Sigmoid colon (tissue), 7 donors: ENCODE data around the gene HAT1. TPM values are rescaled to one million over a fixed set of nuclear protein-coding genes. Genes with fewer than 3 reads are reported as not detected.
"Not testable (repeated sequence)": the region's sequence is repeated elsewhere in the genome, so short reads cannot be mapped to it uniquely, and the experiment has no call there.

Experiments used
- DNase-seq: peaks from one replicate; pipeline ENCODE4 v3.0.0-alpha.2; 2019
- H3K27ac ChIP-seq, 4 donors: fragments of 200-600 bp; sonication (generic); one replicate each; pipeline ENCODE4 v1.5.1; 2016 to 2019; ENCODE audit warnings: mild to moderate bottlenecking in 1 of 4
- H3K27me3 ChIP-seq, 3 donors: fragments of 200-600 bp; sonication (generic); one replicate each; pipeline ENCODE4 v1.5.1; 2019; ENCODE audit warnings: mild to moderate bottlenecking in 1 of 3
- H3K36me3 ChIP-seq, 4 donors: fragments of 200-600 bp; sonication (generic); one replicate each; pipeline ENCODE4 v1.5.1; 2016 to 2019
- H3K4me1 ChIP-seq, 4 donors: fragments of 200-600 bp; sonication (generic); one replicate each; pipeline ENCODE4 v1.5.1; 2017 to 2019
- H3K4me3 ChIP-seq, 4 donors: fragments of 200-600 bp; sonication (generic); one replicate each; pipeline ENCODE4 v1.5.1; 2017 to 2019; ENCODE audit warnings: mild to moderate bottlenecking in 2 of 4, moderate library complexity in 1 of 4
- H3K9me3 ChIP-seq, 4 donors: fragments of 200-600 bp in 3 of 4; sonication (generic) in 3 of 4; one replicate each; pipeline versions ENCODE4 v1.5.1 to v1.6.1; 2013 to 2019
- EP300 ChIP-seq, 4 donors: sonication (generic); formaldehyde crosslinking; IDR thresholded peaks; one replicate each; pipeline ENCODE4 v1.6.1; 2017; ENCODE audit warnings: antibody characterized with exemption in 4 of 4
- POLR2A ChIP-seq, 2 donors: fragments of 450-650 bp; IDR thresholded peaks; one replicate each; pipeline ENCODE4 v1.6.1; 2016; ENCODE audit warnings: antibody characterized with exemption in 2 of 2, mild to moderate bottlenecking in 2 of 2, moderate library complexity in 2 of 2
- POLR2AphosphoS5 ChIP-seq, 4 donors: sonication (generic); formaldehyde crosslinking; IDR thresholded peaks; one replicate each; pipeline ENCODE4 v1.6.1; 2017; ENCODE audit warnings: antibody characterized with exemption in 4 of 4
- WGBS, 2 donors: extraction: QIAGEN DNeasy Blood & Tissue Kit; methylation state at CpG; one replicate each; pipeline ENCODE4 v1.1.7; 2013; 5-methylcytosine and 5-hydroxymethylcytosine counted together
- intact Hi-C: fragments of 100-400 bp; cut with DNase I; formaldehyde crosslinking; loops from one replicate; pipeline ENCODE4 v1.15.1; 2023
- polyA plus RNA-seq, 3 donors: library from polyadenylated mRNA; stranded (reverse); fragments of 200-250 nt; gene quantifications; one replicate each; pipeline ENCODE4 v1.2.3, GENCODE V29; 2013
- total RNA-seq, 4 donors: library from RNA; depleted of rRNA; stranded (reverse); fragments of >200 nt; gene quantifications; one replicate each; pipeline ENCODE4 v1.1.0, GENCODE V29; 2016
- TF ChIP-seq, protein P1 (sequence below), 4 experiments: fragments of 450-650 bp in 3 of 4; fragments of 200-600 bp in 1 of 4; IDR thresholded peaks; one replicate each; pipeline ENCODE4 v1.5.1; 2016 to 2019; ENCODE audit warnings: antibody characterized with exemption in 4 of 4, mild to moderate bottlenecking in 3 of 4, moderate library complexity in 2 of 4
- donor health status: healthy with polysubstance abuse.
- donor health status: Bipolar disorder and iron deficiency.
- donor health status: healthy.

The HAT1 gene
- total and polyA plus RNA-seq, 7 donors, result 25.5 to 41.0 (median 34.0) TPM

DNA sequence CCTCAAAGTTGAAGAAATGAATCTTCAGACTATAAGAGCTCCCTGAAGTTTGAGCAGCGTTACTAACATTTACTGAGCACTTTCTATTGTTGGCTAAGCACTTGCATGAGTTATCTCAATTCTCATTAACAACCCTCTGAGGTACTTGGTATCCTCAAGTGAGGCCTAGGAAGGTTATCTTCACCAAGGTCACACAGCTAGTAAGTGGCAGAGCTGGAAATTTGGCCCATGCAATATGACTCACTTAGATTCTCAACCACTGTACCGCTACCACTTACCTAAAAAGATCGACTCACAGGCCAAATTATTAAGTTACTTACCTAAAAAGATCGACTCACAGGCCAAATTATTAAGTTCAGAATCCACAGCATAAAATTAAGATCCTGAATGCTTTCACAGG is 68.8 kb downstream of the HAT1 start:
- no peaks in the 10 kb centered on the region for H3K4me1 ChIP-seq
- WGBS, 2 donors, result 91 to 94% methylated on average over 4 of the region's 4 CpGs
- intact Hi-C loops, result no loop called here

DNA sequence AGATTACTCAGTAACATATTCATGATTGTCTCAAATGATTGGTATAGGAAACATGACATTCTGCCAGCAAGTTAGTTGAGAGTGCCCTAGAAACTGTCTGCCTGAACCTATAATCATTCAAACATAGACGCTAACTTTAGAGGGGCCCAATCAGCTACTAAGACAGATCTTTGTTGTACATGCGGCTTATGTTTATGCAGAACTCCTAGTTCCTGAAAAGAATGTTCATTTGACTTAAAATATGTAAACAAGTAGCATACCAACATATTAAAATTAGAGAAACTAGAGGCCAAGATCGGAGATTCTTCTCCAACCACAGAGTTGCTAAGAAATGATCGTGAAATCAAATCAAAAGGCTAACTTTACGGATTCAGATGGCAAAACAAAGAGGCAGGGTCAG is 73.3 kb downstream of the HAT1 start:
- Histone ChIP-seq H3K4me1 (peaks cover 0 to 10% (median 9%) of the 10 kb centered on the region in 4 donors), H3K27ac (no peak overlapping the region), H3K27me3 (no peaks in the 10 kb centered on the region), H3K9me3 (no peaks in the 10 kb centered on the region), H3K36me3 (no peaks in the 10 kb centered on the region), H3K4me3 (no peak overlapping the region)
- intact Hi-C loops, result loop anchor here (5.0 kb wide), 1 partner anchor 107 kb away; the partner anchor contains the start of gene DLX2
- TF ChIP-seq POLR2AphosphoS5 (IDR thresholded peaks at IDR 0.05) (no peak), POLR2A (IDR thresholded peaks at IDR 0.05) (no peak), EP300 (IDR thresholded peaks at IDR 0.05) (no peak)
- TF ChIP-seq, protein P1, sequence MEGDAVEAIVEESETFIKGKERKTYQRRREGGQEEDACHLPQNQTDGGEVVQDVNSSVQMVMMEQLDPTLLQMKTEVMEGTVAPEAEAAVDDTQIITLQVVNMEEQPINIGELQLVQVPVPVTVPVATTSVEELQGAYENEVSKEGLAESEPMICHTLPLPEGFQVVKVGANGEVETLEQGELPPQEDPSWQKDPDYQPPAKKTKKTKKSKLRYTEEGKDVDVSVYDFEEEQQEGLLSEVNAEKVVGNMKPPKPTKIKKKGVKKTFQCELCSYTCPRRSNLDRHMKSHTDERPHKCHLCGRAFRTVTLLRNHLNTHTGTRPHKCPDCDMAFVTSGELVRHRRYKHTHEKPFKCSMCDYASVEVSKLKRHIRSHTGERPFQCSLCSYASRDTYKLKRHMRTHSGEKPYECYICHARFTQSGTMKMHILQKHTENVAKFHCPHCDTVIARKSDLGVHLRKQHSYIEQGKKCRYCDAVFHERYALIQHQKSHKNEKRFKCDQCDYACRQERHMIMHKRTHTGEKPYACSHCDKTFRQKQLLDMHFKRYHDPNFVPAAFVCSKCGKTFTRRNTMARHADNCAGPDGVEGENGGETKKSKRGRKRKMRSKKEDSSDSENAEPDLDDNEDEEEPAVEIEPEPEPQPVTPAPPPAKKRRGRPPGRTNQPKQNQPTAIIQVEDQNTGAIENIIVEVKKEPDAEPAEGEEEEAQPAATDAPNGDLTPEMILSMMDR (IDR thresholded peaks at IDR 0.05), result no peak
- DNase-seq, result no peak
- 86 to 89% methylated on average over 5 of the region's 5 CpGs for WGBS, 2 donors

More for the DNA sequence above, 68.8 kb downstream of the HAT1 start:
- Histone ChIP-seq H3K4me3 (no peak overlapping the region), H3K27ac (no peak overlapping the region), H3K36me3 (no peaks in the 10 kb centered on the region), H3K9me3 (no peaks in the 10 kb centered on the region), H3K27me3 (no peaks in the 10 kb centered on the region)
- no peak for TF ChIP-seq POLR2A (IDR thresholded peaks at IDR 0.05)
- TF ChIP-seq POLR2AphosphoS5 (IDR thresholded peaks at IDR 0.05), result no peak
- TF ChIP-seq, protein P1 (IDR thresholded peaks at IDR 0.05), result no peak
- TF ChIP-seq EP300 (IDR thresholded peaks at IDR 0.05), result no peak
- DNase-seq, result no peak

DNA sequence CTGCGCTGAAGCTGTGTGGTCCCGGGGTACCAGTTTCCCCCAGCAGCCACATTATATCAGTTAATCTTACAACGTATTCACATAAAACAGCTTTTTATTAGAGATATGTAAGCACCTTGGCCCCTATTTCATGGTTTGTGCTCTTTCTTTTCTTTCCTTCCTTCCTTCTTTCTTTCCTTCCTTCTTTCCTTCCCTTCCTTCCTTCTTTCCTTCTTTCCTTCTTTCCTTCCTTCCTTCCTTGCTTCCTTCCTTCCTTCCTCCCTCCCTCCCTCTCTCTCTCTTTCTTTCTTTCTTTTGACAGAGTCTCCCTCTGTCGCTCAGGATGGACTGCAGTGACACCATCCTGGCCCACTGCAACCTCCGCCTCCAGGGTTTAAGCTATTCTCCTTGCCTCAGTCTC is 73.8 kb downstream of the HAT1 start:
- 90 to 93% methylated on average over 5 of the region's 5 CpGs for WGBS, 2 donors
- no peak overlapping the region for H3K27ac ChIP-seq
- H3K4me1 ChIP-seq, result peaks cover 0 to 13% (median 10%) of the 10 kb centered on the region in 4 donors
- no peaks in the 10 kb centered on the region for H3K36me3 ChIP-seq
- no peaks in the 10 kb centered on the region for H3K27me3 ChIP-seq
- H3K9me3 ChIP-seq, result no peaks in the 10 kb centered on the region
- no peak overlapping the region for H3K4me3 ChIP-seq
- intact Hi-C loops, result loop anchor here (5.0 kb wide), 1 partner anchor 106 kb away; the partner anchor contains the start of gene DLX2
- TF ChIP-seq EP300 (IDR thresholded peaks at IDR 0.05) (no peak), POLR2A (IDR thresholded peaks at IDR 0.05) (no peak)
- DNase-seq, result no peak

DNA sequence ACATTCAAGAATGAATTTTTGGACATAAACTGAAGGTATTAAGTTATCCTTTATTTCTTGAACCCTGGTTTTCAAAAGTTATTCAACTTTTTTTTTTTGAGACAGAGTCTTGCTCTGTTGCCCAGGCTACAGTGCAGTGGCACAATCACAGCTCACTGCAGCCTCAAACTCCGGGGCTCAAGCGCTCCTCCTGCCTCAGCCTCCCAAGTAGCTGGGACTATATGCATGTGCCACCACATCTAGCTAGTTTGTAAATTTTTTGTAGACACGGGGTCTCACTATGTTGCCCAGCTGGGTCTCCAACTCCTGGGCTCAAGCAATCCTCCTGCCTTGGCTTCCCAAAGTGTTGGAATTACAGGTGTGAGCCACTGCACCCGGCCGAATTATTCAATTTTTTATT is 74.8 kb downstream of the HAT1 start:
- not testable (repeated sequence) for H3K4me3 ChIP-seq, DNase-seq, H3K36me3 ChIP-seq, H3K9me3 ChIP-seq, H3K27me3 ChIP-seq, H3K27ac ChIP-seq
- peaks cover 0 to 13% (median 10%) of the 10 kb centered on the region in 4 donors for H3K4me1 ChIP-seq
- 83 to 93% methylated on average over 5 of the region's 5 CpGs for WGBS, 2 donors
- intact Hi-C loops, result loop anchor here (5.0 kb wide), 1 partner anchor 105 kb away; the partner anchor contains the start of gene DLX2

DNA sequence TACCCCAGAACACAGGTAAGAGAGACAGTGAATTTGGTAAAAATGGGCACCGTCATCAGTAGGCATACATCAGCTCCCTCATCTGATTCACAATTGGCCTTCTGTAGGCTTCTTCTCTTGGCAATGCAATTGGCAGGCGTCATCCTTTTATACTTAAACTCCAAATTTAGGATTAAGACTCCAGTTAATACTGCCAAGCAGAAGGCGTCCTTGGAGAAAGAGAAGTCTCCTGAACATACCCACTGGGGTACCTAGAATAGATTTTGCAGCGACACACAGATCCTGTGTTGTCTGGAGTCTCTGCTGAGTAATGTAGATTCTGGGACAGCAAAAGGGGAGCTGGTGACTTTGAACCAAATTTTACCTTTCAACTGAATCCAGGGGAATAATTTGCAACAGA is 76.9 kb downstream of the HAT1 start:
- H3K27ac ChIP-seq, result peak overlapping the region in 3 of 4 donors; percentile 47 to 65 (median 56)
- WGBS, 2 donors, result 55 to 61% methylated on average over 4 of the region's 4 CpGs
- intact Hi-C loops, result loop anchor here (2.0 to 5.0 kb wide), 2 partner anchors 76 to 103 kb away; partner anchors contain the start of genes DLX2 and HAT1

More for the DNA sequence above, 76.9 kb downstream of the HAT1 start:
- no peaks in the 10 kb centered on the region for H3K9me3 ChIP-seq
- TF ChIP-seq POLR2A (IDR thresholded peaks at IDR 0.05) (no peak), EP300 (IDR thresholded peaks at IDR 0.05) (no peak), POLR2AphosphoS5 (IDR thresholded peaks at IDR 0.05) (no peak)
- TF ChIP-seq, protein P1 (IDR thresholded peaks at IDR 0.05), result no peak
- H3K4me1 ChIP-seq, result peaks cover 0 to 13% (median 10%) of the 10 kb centered on the region in 4 donors
- H3K4me3 ChIP-seq, result peak overlapping the region; percentile 57 to 76 (median 62)
- H3K27me3 ChIP-seq, result no peaks in the 10 kb centered on the region
- H3K36me3 ChIP-seq, result no peaks in the 10 kb centered on the region
- no peak for DNase-seq
